22Rv1 (cell line): ENCODE results near the gene BSG.
"Not testable (repeated sequence)": the region's sequence is repeated elsewhere in the genome, so short reads cannot be mapped to it uniquely, and the experiment has no call there.

ENCODE experiments used
- H3K27ac ChIP-seq: fragments of 450-650 bp; 2 replicates; pipeline ENCODE4 v1.5.1; 2017
- CTCF ChIP-seq: fragments of 450-650 bp; IDR thresholded peaks from 2 replicates; pipeline ENCODE4 v1.5.1; 2017; ENCODE audit warnings: mild to moderate bottlenecking
- ZFX ChIP-seq: fragments of 450-650 bp; IDR thresholded peaks from 2 replicates; pipeline ENCODE4 v1.6.1; 2017; ENCODE audit warnings: antibody characterized with exemption, borderline replicate concordance

BSG gene

GRCh38 chr19:616747-617526 is 44.5 kb downstream of the BSG start:
- TF ChIP-seq CTCF, result no peak
- TF ChIP-seq ZFX, result no peak

DNA sequence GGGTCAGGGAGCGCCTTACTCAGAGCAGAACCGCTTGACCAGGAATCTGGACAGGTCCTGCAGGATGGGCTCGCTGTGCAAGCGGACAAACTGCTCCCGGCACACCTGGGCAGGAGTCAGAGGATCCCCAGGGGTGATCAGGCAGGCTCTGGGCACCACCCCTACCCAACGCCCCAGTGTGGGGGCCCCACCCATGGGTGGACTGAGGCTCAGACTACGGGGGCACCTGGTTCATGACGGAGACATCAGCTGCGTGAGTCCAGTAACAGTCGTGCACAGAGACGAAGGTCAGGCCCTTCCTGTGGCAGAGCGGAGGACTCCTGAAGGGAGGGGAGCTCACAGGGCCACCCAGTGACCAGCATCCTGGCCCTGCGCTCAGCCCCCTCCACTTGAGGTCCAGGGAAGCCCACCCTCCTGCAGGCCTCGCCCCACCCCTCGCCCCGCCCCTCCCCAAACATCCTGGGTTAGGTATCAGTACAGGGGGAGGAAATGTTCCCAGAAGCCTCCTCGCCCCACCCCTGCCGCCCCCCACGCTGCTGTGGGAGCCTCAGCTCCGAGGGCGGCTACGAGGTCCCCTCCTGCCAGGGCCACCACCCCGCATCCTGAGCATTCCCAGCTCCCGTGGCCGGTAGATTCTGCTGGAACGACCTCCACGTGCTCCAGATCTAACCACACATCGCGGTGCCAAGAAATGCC is 45.3 kb downstream of the BSG start:
- no peak for TF ChIP-seq CTCF
- no peak for TF ChIP-seq ZFX
- no peak overlapping the region for H3K27ac ChIP-seq

More at GRCh38 chr19:616747-617526, 44.5 kb downstream of the BSG start:
- H3K27ac ChIP-seq, result no peak overlapping the region

- TF ChIP-seq CTCF (no peak), ZFX (no peak)
- H3K27ac ChIP-seq, result no peak overlapping the region
Observed at GRCh38 chr19:618247-618619, 45.8 kb downstream of the BSG start.

- TF ChIP-seq CTCF (no peak), ZFX (no peak)
- H3K27ac ChIP-seq, result no peak overlapping the region
Observed at GRCh38 chr19:618674-619285, 46.4 kb downstream of the BSG start.

GRCh38 chr19:619286-620002 is 47.0 kb downstream of the BSG start:
- no peak for TF ChIP-seq CTCF
- TF ChIP-seq ZFX, result no peak
- H3K27ac ChIP-seq, result no peak overlapping the region

DNA sequence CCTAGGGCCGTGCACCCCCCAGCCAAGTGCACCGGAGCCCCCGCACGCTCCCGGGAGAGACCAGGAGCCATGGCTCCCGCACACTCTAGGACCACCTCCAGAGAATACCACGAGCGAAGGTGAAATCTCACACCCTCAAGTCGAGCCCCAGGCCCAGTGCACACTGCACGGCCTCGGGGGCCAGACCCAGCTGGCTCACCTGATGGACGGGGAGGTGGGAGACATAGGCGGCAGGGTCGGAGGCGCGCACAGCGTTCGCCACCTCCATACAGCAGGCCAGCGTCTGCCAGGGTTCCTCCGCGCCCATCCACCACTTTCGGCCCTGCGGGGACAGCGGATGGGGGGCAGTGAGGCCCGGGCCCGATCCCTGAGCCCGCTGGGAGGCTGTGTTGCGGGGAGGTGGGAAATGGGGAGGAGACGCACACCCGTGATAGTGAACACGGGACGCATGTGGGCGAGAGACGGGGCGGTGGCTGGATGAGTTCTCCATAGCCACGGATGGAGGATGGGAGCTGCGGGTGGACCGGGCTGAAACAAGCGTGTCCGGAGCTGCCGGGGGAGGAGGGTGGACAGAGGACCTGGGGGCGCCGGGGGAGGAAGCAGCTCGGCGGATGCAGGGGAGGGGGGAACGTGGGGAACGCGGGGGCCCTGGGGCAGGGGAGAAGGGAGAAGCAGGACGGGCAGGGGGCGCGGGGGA is 47.9 kb downstream of the BSG start:
- TF ChIP-seq CTCF, result no peak
- TF ChIP-seq ZFX, result no peak
- no peak overlapping the region for H3K27ac ChIP-seq

DNA sequence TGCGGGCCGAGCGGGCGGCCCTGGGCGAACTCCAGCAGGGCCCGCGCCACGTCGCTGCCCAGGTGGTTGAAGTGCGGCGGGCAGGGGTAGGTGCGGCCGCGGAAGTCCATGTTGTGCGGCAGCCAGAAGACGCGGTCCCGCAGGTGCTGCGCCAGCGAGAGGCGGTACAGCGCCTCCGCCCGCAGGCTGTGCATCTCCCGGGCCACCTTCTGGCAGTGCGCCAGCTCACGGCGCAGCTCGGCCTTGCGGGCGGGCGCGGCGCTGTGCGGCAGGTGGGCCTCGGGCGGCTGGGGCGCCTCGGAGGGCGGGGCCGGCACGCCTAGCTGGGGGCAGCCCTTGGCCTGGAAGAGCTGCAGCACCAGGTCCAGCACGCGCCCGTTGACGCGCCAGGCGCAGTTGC is 48.8 kb downstream of the BSG start:
- not testable (repeated sequence) for H3K27ac ChIP-seq
